CD14-positive monocyte (primary cell): ENCODE data around the gene PLCB2. TPM values are rescaled to one million over a fixed set of nuclear protein-coding genes. Genes with fewer than 3 reads are reported as not detected.
A peak's percentile ranks its signal among the peaks of the same experiment; 100 is the strongest.

Experiments
- DNase-seq, 3 donors: peaks; one replicate each; pipeline ENCODE4 v3.0.0-alpha.2; 2011 to 2022
- H2AFZ ChIP-seq: 2 replicates; pipeline ENCODE4 v1.6.0; 2012; ENCODE audit warnings: mild to moderate bottlenecking, low read depth, low read length, inconsistent platforms; ENCODE audit not compliant: insufficient read depth, poor library complexity, severe bottlenecking
- H3K27ac ChIP-seq, 2 donors: 1 replicate in 1 of 2; 2 replicates in 1 of 2; pipeline ENCODE4 v1.5.1; 2012 to 2013; ENCODE audit warnings: low read length in 2 of 2, control low read depth in 1 of 2, inconsistent platforms in 1 of 2, low read depth in 1 of 2, mild to moderate bottlenecking in 1 of 2
- H3K27me3 ChIP-seq, 2 donors: one replicate each; pipeline versions ENCODE4 v1.6.0 to v1.6.1; 2011 to 2013; ENCODE audit warnings: low read length in 2 of 2; ENCODE audit not compliant: control insufficient read depth in 2 of 2, insufficient read depth in 2 of 2
- H3K36me3 ChIP-seq, 2 donors: replicated peaks in 1 of 2; 1 replicate in 1 of 2; 2 replicates in 1 of 2; pipeline versions ENCODE4 v1.5.1 to v1.6.1; 2012 to 2013; ENCODE audit warnings: low read length in 2 of 2, control low read depth in 1 of 2, inconsistent platforms in 1 of 2, mild to moderate bottlenecking in 1 of 2; ENCODE audit not compliant: insufficient read depth in 2 of 2, control insufficient read depth in 1 of 2
- H3K4me1 ChIP-seq, 2 donors: 1 replicate in 1 of 2; 2 replicates in 1 of 2; pipeline versions ENCODE4 v1.5.1 to v1.6.1; 2012 to 2013; ENCODE audit warnings: low read length in 2 of 2, control low read depth in 1 of 2, inconsistent platforms in 1 of 2, mild to moderate bottlenecking in 1 of 2, moderate library complexity in 1 of 2; ENCODE audit not compliant: insufficient read depth in 2 of 2, control insufficient read depth in 1 of 2
- H3K4me2 ChIP-seq: replicated peaks from 2 replicates; pipeline ENCODE3; 2012; ENCODE audit warnings: low read length, moderate library complexity, mild to moderate bottlenecking; ENCODE audit not compliant: poor library complexity, severe bottlenecking; ENCODE audit errors: extremely low read depth
- H3K4me3 ChIP-seq, 3 experiments: fragments of 200-600 bp in 1 of 3; sonication (generic) in 1 of 3; replicated peaks in 1 of 3; 1 replicate in 2 of 3; 2 replicates in 1 of 3; pipeline ENCODE4 v1.5.1; 2011 to 2013; ENCODE audit warnings: low read length in 3 of 3, mild to moderate bottlenecking in 3 of 3, control low read depth in 2 of 3, low read depth in 2 of 3, inconsistent platforms in 1 of 3, moderate library complexity in 1 of 3
- H3K79me2 ChIP-seq: 2 replicates; pipeline ENCODE4 v1.6.0; 2012; ENCODE audit warnings: mild to moderate bottlenecking, control low read depth, inconsistent platforms, low read length, moderate library complexity; ENCODE audit not compliant: insufficient read depth
- H3K9ac ChIP-seq: 2 replicates; pipeline ENCODE4 v1.6.0; 2017; ENCODE audit warnings: low read length, mild to moderate bottlenecking; ENCODE audit not compliant: insufficient read depth, poor library complexity, severe bottlenecking
- H3K9me3 ChIP-seq, 2 donors: replicated peaks in 1 of 2; 1 replicate in 1 of 2; 2 replicates in 1 of 2; pipeline versions ENCODE4 v1.5.1 to v1.6.1; 2012 to 2013; ENCODE audit warnings: low read length in 2 of 2, control low read depth in 1 of 2; ENCODE audit not compliant: control insufficient read depth in 1 of 2, insufficient read depth in 1 of 2
- H4K20me1 ChIP-seq: 2 replicates; pipeline ENCODE4 v1.6.0; 2012; ENCODE audit warnings: mild to moderate bottlenecking, low read length, control low read depth, moderate library complexity; ENCODE audit not compliant: insufficient read depth
- H3K27ac Mint-ChIP-seq, 7 donors: one replicate each; pipeline ENCODE4 v1.8.0; 2020; ENCODE audit warnings: mild to moderate bottlenecking in 7 of 7, mixed read lengths in 7 of 7, moderate library complexity in 6 of 7, inconsistent platforms in 2 of 7
- H3K27me3 Mint-ChIP-seq, 3 donors: one replicate each; pipeline ENCODE4 v1.8.0; 2021 to 2022; ENCODE audit warnings: low read depth in 3 of 3, mild to moderate bottlenecking in 3 of 3, mixed read lengths in 3 of 3, moderate library complexity in 3 of 3, inconsistent platforms in 1 of 3
- H3K36me3 Mint-ChIP-seq, 2 donors: one replicate each; pipeline ENCODE4 v1.8.0; 2020; ENCODE audit warnings: mixed read lengths in 2 of 2, inconsistent platforms in 1 of 2, mild to moderate bottlenecking in 1 of 2
- H3K4me1 Mint-ChIP-seq: one replicate; pipeline ENCODE4 v1.8.0; 2020; ENCODE audit warnings: mild to moderate bottlenecking, mixed read lengths
- H3K4me3 Mint-ChIP-seq, 2 donors: one replicate each; pipeline ENCODE4 v1.8.0; 2020; ENCODE audit warnings: mild to moderate bottlenecking in 2 of 2, mixed read lengths in 2 of 2, moderate library complexity in 1 of 2
- H3K9me3 Mint-ChIP-seq, 7 donors: one replicate each; pipeline ENCODE4 v1.8.0; 2020 to 2022; ENCODE audit warnings: mixed read lengths in 7 of 7, mild to moderate bottlenecking in 6 of 7, moderate library complexity in 6 of 7, inconsistent platforms in 2 of 7
- WGBS: methylation state at CpG from one replicate; pipeline ENCODE4 v1.1.5; 2013; ENCODE audit warnings: missing lambda C conversion rate; ENCODE audit not compliant: insufficient coverage; 5-methylcytosine and 5-hydroxymethylcytosine counted together
- intact Hi-C, 2 donors: fragments of 100-400 bp; cut with micrococcal nuclease; formaldehyde crosslinking; loops; one replicate each; pipeline versions ENCODE4 v1.15.0 to v1.15.1; 2023
- polyA plus RNA-seq, 3 donors: library from polyadenylated mRNA; depleted of rRNA in 1 of 3; unstranded in 2 of 3; stranded (reverse) in 1 of 3; fragments of 300-500 nt in 2 of 3; fragments of >200 nt in 1 of 3; fragmentation: Illumina TruSeq in 2 of 3; gene quantifications; 1 replicate in 2 of 3; 2 replicates in 1 of 3; pipeline ENCODE4 v1.2.3, GENCODE V29; 2012 to 2021
- TF ChIP-seq, protein P1 (sequence below): fragments of 200-600 bp; IDR thresholded peaks from one replicate; pipeline ENCODE4 v1.8.0; 2022; ENCODE audit warnings: antibody characterized with exemption, mild to moderate bottlenecking

PLCB2 gene
- polyA plus RNA-seq, 3 donors, result 56.5 to 1,191 (median 74.5) TPM

- H3K4me3 ChIP-seq, result no peak overlapping the region
Observed at GRCh38 chr15:40295877-40296560, 11.7 kb downstream of the PLCB2 start.

DNA sequence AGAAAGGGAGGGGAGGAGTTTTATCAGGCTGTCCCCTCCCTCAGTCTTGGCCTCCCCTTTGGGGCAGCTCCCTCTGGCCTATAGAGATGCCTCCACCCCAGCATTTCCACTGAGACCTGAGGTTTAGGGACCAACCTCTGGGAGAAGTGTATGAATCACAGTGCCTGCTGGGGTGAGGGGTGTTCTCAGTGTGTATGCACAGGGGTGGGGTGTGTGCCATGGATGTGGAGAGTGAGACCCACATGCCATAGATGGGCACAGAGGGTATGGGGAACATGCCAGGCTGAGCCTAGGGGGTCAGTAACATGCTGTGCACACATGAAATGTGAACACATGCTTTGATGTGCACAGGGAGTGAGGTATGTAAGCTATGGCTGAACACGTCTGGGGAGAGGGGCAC, 12.4 kb downstream of the PLCB2 start:
- peaks cover 10 to 15% of the 10 kb centered on the region in 2 donors for H3K4me1 ChIP-seq
- DNase-seq, result no peak
- no peaks in the 10 kb centered on the region for H3K9me3 ChIP-seq
- H3K27ac Mint-ChIP-seq, result peak overlapping the region in 1 of 7 donors; percentile 83
- no peaks in the 10 kb centered on the region for H3K27me3 ChIP-seq
- H3K4me3 Mint-ChIP-seq, result no peak overlapping the region
- no peak overlapping the region for H3K9ac ChIP-seq
- TF ChIP-seq, protein P1, sequence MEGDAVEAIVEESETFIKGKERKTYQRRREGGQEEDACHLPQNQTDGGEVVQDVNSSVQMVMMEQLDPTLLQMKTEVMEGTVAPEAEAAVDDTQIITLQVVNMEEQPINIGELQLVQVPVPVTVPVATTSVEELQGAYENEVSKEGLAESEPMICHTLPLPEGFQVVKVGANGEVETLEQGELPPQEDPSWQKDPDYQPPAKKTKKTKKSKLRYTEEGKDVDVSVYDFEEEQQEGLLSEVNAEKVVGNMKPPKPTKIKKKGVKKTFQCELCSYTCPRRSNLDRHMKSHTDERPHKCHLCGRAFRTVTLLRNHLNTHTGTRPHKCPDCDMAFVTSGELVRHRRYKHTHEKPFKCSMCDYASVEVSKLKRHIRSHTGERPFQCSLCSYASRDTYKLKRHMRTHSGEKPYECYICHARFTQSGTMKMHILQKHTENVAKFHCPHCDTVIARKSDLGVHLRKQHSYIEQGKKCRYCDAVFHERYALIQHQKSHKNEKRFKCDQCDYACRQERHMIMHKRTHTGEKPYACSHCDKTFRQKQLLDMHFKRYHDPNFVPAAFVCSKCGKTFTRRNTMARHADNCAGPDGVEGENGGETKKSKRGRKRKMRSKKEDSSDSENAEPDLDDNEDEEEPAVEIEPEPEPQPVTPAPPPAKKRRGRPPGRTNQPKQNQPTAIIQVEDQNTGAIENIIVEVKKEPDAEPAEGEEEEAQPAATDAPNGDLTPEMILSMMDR, result no peak
- WGBS, result 90% methylated on average over 1 of the region's 1 CpG
- intact Hi-C loops, result no loop called here
- H3K27ac ChIP-seq, result peak overlapping the region in 1 of 2 donors; percentile 14
- peaks cover 29% of the 10 kb centered on the region for H3K79me2 ChIP-seq
- H4K20me1 ChIP-seq, result peaks cover 100% of the 10 kb centered on the region
- peaks cover 0 to 1% (median 1%) of the 10 kb centered on the region in 3 donors for H3K27me3 Mint-ChIP-seq
- no peaks in the 10 kb centered on the region for H3K9me3 Mint-ChIP-seq
- peaks cover 81 to 96% of the 10 kb centered on the region in 2 donors for H3K36me3 Mint-ChIP-seq
- H2AFZ ChIP-seq, result no peak overlapping the region
- H3K4me1 Mint-ChIP-seq, result peaks cover 16% of the 10 kb centered on the region
- H3K36me3 ChIP-seq, result peaks cover 89 to 100% of the 10 kb centered on the region in 2 donors
- H3K4me2 ChIP-seq, result no peak overlapping the region
- H3K4me3 ChIP-seq, result no peak overlapping the region

More at GRCh38 chr15:40295877-40296560, 11.7 kb downstream of the PLCB2 start:
- peaks cover 21% of the 10 kb centered on the region for H3K4me1 Mint-ChIP-seq
- no peaks in the 10 kb centered on the region for H3K9me3 ChIP-seq
- peak overlapping the region in 1 of 2 donors; percentile 14 for H3K27ac ChIP-seq
- no peak overlapping the region for H3K9ac ChIP-seq
- TF ChIP-seq, protein P1, result no peak
- peaks cover 100% of the 10 kb centered on the region for H4K20me1 ChIP-seq
- no peaks in the 10 kb centered on the region for H3K27me3 ChIP-seq
- intact Hi-C loops, result no loop called here
- H3K4me1 ChIP-seq, result peaks cover 13 to 19% of the 10 kb centered on the region in 2 donors
- H3K9me3 Mint-ChIP-seq, result no peaks in the 10 kb centered on the region
- H3K4me2 ChIP-seq, result no peak overlapping the region
- peaks cover 91 to 100% of the 10 kb centered on the region in 2 donors for H3K36me3 ChIP-seq
- peaks cover 0 to 1% (median 1%) of the 10 kb centered on the region in 3 donors for H3K27me3 Mint-ChIP-seq
- no peak overlapping the region for H3K4me3 Mint-ChIP-seq
- 50% methylated on average over 5 of the region's 12 CpGs for WGBS
- H2AFZ ChIP-seq, result no peak overlapping the region
- H3K79me2 ChIP-seq, result peaks cover 36% of the 10 kb centered on the region
- H3K27ac Mint-ChIP-seq, result peak overlapping the region in 1 of 7 donors; percentile 83
- DNase-seq, result no peak
- H3K36me3 Mint-ChIP-seq, result peaks cover 85 to 97% of the 10 kb centered on the region in 2 donors
